ENCODE results near the gene DPM2.

Gene DPM2

GRCh38 chr9:127940593-127940992 lies 2.9 kb upstream of the DPM2 start:
- in situ Hi-C loops (cut with MboI; ENCODE audit: low sequenced_read_pairs) = loop anchor here (25.0 kb wide), 1 partner anchor 1003 kb away; no protein-coding TSS in a partner anchor

- in situ Hi-C loops (cut with MboI; ENCODE audit: low sequenced_read_pairs) = loop anchor here (25.0 kb wide), 1 partner anchor 1001 kb away; no protein-coding TSS in a partner anchor
These were observed 640 bp upstream of the DPM2 start for GRCh38 chr9:127938298-127938690.

- in situ Hi-C loops (cut with MboI; ENCODE audit: low sequenced_read_pairs) = loop anchor here (25.0 kb wide), 1 partner anchor 1000 kb away; no protein-coding TSS in a partner anchor
These were observed 632 bp downstream of the DPM2 start for GRCh38 chr9:127937056-127937387.

GRCh38 chr9:127936347-127936852 lies 1.3 kb downstream of the DPM2 start:
- in situ Hi-C loops (cut with MboI; ENCODE audit: low sequenced_read_pairs) = loop anchor here (25.0 kb wide), 1 partner anchor 999 kb away; no protein-coding TSS in a partner anchor

GRCh38 chr9:127935765-127936221 lies 1.9 kb downstream of the DPM2 start:
- in situ Hi-C loops (cut with MboI; ENCODE audit: low sequenced_read_pairs) = loop anchor here (25.0 kb wide), 1 partner anchor 998 kb away; no protein-coding TSS in a partner anchor

GRCh38 chr9:127934986-127935385 lies 2.7 kb downstream of the DPM2 start:
- in situ Hi-C loops (cut with MboI; ENCODE audit: low sequenced_read_pairs) = loop anchor here (25.0 kb wide), 1 partner anchor 998 kb away; no protein-coding TSS in a partner anchor

- in situ Hi-C loops (cut with MboI; ENCODE audit: low sequenced_read_pairs) = loop anchor here (25.0 kb wide), 1 partner anchor 997 kb away; no protein-coding TSS in a partner anchor
These were observed 3.4 kb downstream of the DPM2 start for GRCh38 chr9:127934248-127934647.

GRCh38 chr9:127931092-127931881 lies 6.4 kb downstream of the DPM2 start:
- in situ Hi-C loops (cut with MboI; ENCODE audit: low sequenced_read_pairs) = loop anchor here (25.0 kb wide), 1 partner anchor 994 kb away; no protein-coding TSS in a partner anchor

- in situ Hi-C loops (cut with MboI; ENCODE audit: low sequenced_read_pairs) = loop anchor here (25.0 kb wide), 1 partner anchor 993 kb away; no protein-coding TSS in a partner anchor
These were observed 7.2 kb downstream of the DPM2 start, which contains the start of gene PIP5KL1 for GRCh38 chr9:127930231-127931091. PIP5KL1 (minus strand) TSS chr9:127930777; CDS start chr9:127930752, 25 bp downstream.

GRCh38 chr9:127929625-127929979 lies 8.1 kb downstream of the DPM2 start:
- in situ Hi-C loops (cut with MboI; ENCODE audit: low sequenced_read_pairs) = loop anchor here (25.0 kb wide), 1 partner anchor 992 kb away; no protein-coding TSS in a partner anchor

GRCh38 chr9:127928676-127929624 lies 8.7 kb downstream of the DPM2 start:
- in situ Hi-C loops (cut with MboI; ENCODE audit: low sequenced_read_pairs) = loop anchor here (25.0 kb wide), 1 partner anchor 992 kb away; no protein-coding TSS in a partner anchor

- in situ Hi-C loops (cut with MboI; ENCODE audit: low sequenced_read_pairs) = loop anchor here (25.0 kb wide), 1 partner anchor 991 kb away; no protein-coding TSS in a partner anchor
These were observed 9.5 kb downstream of the DPM2 start for GRCh38 chr9:127927988-127928675.

GRCh38 chr9:127927201-127927987 lies 10.3 kb downstream of the DPM2 start:
- in situ Hi-C loops (cut with MboI; ENCODE audit: low sequenced_read_pairs) = loop anchor here (25.0 kb wide), 1 partner anchor 990 kb away; no protein-coding TSS in a partner anchor

GRCh38 chr9:127926906-127927200 lies 10.8 kb downstream of the DPM2 start:
- in situ Hi-C loops (cut with MboI; ENCODE audit: low sequenced_read_pairs) = loop anchor here (25.0 kb wide), 1 partner anchor 990 kb away; no protein-coding TSS in a partner anchor

- in situ Hi-C loops (cut with MboI; ENCODE audit: low sequenced_read_pairs) = loop anchor here (25.0 kb wide), 1 partner anchor 989 kb away; no protein-coding TSS in a partner anchor
These were observed 11.4 kb downstream of the DPM2 start for GRCh38 chr9:127925959-127926905.

- in situ Hi-C loops (cut with MboI; ENCODE audit: low sequenced_read_pairs) = loop anchor here (25.0 kb wide), 3 partner anchors 413 to 988 kb away; no protein-coding TSS in a partner anchor
These were observed 12.8 kb downstream of the DPM2 start for GRCh38 chr9:127924736-127925444.

All from HL-60/S4 treated with retinoic acid at 250 ng/mL for 4 days and 3 days (cell line).